HL-60 (cell line): ENCODE measurements around the gene MAN1C1.

ENCODE experiments used
- POLR2AphosphoS5 ChIP-seq: IDR thresholded peaks from 2 replicates; pipeline ENCODE4 v1.6.1; 2012; ENCODE audit warnings: low read depth
- SPI1 ChIP-seq: IDR thresholded peaks from 2 replicates; pipeline ENCODE4 v1.6.1; 2012; ENCODE audit warnings: low read depth, mild to moderate bottlenecking, borderline replicate concordance
- TF ChIP-seq, protein P1 (sequence below): IDR thresholded peaks from one replicate; pipeline ENCODE4 v1.5.1; 2011; ENCODE audit warnings: low read length, control low read depth, inconsistent platforms; ENCODE audit not compliant: insufficient read depth
- TF ChIP-seq, protein P2 (sequence below): IDR thresholded peaks from 2 replicates; pipeline ENCODE4 v1.6.1; 2012; ENCODE audit warnings: low read depth; ENCODE audit not compliant: insufficient replicate concordance

DNA sequence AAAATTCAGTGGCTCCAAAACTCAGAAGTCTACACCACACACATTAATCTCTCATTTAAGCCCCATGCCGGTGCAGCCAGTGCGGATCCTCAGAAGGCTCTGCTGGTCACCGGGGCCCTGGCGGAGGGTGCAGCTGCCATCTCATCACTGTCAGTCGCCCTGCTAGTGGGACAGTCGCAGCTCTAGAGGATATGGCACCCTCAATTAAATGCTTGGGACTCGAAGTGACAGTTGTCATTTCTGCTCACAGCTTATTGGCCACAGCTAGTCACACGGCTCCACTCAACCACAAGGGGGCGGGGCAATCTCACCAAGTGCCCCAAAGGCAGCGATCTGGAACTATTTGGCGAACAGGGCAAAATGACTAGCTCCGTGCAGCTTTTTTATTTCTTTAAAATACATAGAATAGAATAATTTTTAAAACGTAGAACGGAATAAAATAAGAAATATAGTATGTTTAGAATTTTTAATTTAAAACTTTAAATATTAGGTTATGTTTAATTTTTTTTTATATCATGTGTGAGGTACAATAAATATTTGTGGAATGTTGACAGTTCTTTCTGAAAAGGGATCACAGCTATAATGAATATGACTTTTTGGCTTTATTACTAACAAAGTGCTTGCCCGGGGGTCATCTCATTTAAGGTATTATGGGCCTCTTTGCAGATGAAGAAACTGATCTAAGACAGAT lies 8.0 kb upstream of the MAN1C1 start:
- TF ChIP-seq, protein P1, sequence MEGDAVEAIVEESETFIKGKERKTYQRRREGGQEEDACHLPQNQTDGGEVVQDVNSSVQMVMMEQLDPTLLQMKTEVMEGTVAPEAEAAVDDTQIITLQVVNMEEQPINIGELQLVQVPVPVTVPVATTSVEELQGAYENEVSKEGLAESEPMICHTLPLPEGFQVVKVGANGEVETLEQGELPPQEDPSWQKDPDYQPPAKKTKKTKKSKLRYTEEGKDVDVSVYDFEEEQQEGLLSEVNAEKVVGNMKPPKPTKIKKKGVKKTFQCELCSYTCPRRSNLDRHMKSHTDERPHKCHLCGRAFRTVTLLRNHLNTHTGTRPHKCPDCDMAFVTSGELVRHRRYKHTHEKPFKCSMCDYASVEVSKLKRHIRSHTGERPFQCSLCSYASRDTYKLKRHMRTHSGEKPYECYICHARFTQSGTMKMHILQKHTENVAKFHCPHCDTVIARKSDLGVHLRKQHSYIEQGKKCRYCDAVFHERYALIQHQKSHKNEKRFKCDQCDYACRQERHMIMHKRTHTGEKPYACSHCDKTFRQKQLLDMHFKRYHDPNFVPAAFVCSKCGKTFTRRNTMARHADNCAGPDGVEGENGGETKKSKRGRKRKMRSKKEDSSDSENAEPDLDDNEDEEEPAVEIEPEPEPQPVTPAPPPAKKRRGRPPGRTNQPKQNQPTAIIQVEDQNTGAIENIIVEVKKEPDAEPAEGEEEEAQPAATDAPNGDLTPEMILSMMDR = no peak
- TF ChIP-seq, protein P2, sequence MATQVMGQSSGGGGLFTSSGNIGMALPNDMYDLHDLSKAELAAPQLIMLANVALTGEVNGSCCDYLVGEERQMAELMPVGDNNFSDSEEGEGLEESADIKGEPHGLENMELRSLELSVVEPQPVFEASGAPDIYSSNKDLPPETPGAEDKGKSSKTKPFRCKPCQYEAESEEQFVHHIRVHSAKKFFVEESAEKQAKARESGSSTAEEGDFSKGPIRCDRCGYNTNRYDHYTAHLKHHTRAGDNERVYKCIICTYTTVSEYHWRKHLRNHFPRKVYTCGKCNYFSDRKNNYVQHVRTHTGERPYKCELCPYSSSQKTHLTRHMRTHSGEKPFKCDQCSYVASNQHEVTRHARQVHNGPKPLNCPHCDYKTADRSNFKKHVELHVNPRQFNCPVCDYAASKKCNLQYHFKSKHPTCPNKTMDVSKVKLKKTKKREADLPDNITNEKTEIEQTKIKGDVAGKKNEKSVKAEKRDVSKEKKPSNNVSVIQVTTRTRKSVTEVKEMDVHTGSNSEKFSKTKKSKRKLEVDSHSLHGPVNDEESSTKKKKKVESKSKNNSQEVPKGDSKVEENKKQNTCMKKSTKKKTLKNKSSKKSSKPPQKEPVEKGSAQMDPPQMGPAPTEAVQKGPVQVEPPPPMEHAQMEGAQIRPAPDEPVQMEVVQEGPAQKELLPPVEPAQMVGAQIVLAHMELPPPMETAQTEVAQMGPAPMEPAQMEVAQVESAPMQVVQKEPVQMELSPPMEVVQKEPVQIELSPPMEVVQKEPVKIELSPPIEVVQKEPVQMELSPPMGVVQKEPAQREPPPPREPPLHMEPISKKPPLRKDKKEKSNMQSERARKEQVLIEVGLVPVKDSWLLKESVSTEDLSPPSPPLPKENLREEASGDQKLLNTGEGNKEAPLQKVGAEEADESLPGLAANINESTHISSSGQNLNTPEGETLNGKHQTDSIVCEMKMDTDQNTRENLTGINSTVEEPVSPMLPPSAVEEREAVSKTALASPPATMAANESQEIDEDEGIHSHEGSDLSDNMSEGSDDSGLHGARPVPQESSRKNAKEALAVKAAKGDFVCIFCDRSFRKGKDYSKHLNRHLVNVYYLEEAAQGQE = no peak
- TF ChIP-seq POLR2AphosphoS5 = no peak
- no peak for TF ChIP-seq SPI1
